SK-N-SH treated with all-trans-retinoic acid at 6 μM for 48 hours (cell line): ENCODE measurements around the gene RIMBP2.
A peak's percentile ranks its signal among the peaks of the same experiment; 100 is the strongest.
"Not testable (repeated sequence)": the region's sequence is repeated elsewhere in the genome, so short reads cannot be mapped to it uniquely, and the experiment has no call there.

ENCODE experiments used
- ATAC-seq: fragments of 200-7000 bp; cut with Tn5 transposase; 3 replicates; pipeline ENCODE4 v1.9.1; 2020; ENCODE audit warnings: mild to moderate bottlenecking, moderate library complexity
- ARNTL ChIP-seq: fragments of 450-650 bp; formaldehyde crosslinking; IDR thresholded peaks from 2 replicates; pipeline ENCODE4 v1.5.0; 2020; ENCODE audit warnings: low read depth, mild to moderate bottlenecking, moderate library complexity, borderline replicate concordance
- BACH2 ChIP-seq: fragments of 250-450 bp; sonication (Bioruptor Pico); IDR thresholded peaks from 2 replicates; pipeline ENCODE4 v1.9.0; 2021; ENCODE audit warnings: mild to moderate bottlenecking, borderline replicate concordance
- CREB5 ChIP-seq: fragments of 250-450 bp; sonication (Bioruptor Pico); IDR thresholded peaks from 2 replicates; pipeline ENCODE4 v1.5.1; 2020; ENCODE audit warnings: low read depth, mild to moderate bottlenecking, moderate library complexity
- CSDC2 ChIP-seq: fragments of 250-450 bp; sonication (Bioruptor Pico); IDR thresholded peaks from 2 replicates; pipeline ENCODE4 v1.5.0; 2020; ENCODE audit warnings: mild to moderate bottlenecking, moderate library complexity
- CSRNP3 ChIP-seq: fragments of 250-450 bp; sonication (Bioruptor Pico); IDR thresholded peaks from 2 replicates; pipeline ENCODE4 v1.5.1; 2021; ENCODE audit warnings: mild to moderate bottlenecking, moderate library complexity
- GLIS3 ChIP-seq: fragments of 250-450 bp; sonication (Bioruptor Pico); IDR thresholded peaks from 2 replicates; pipeline ENCODE4 v1.5.0; 2020; ENCODE audit warnings: mild to moderate bottlenecking, moderate library complexity
- ISL1 ChIP-seq: fragments of 250-450 bp; sonication (Bioruptor Pico); IDR thresholded peaks from 2 replicates; pipeline ENCODE4 v2.1.2; 2022; ENCODE audit warnings: mild to moderate bottlenecking, moderate library complexity
- POU6F1 ChIP-seq: fragments of 250-450 bp; sonication (Bioruptor Pico); IDR thresholded peaks from 2 replicates; pipeline ENCODE4 v1.8.0; 2021; ENCODE audit warnings: low read depth, mild to moderate bottlenecking, moderate library complexity, borderline replicate concordance
- PPARA ChIP-seq: fragments of 250-450 bp; sonication (Bioruptor Pico); IDR thresholded peaks from 2 replicates; pipeline ENCODE4 v1.5.0; 2020; ENCODE audit warnings: mild to moderate bottlenecking, borderline replicate concordance
- RARB ChIP-seq: fragments of 250-450 bp; sonication (Bioruptor Pico); IDR thresholded peaks from 2 replicates; pipeline ENCODE4 v1.8.0; 2021; ENCODE audit warnings: mild to moderate bottlenecking, moderate library complexity
- SNAI2 ChIP-seq: fragments of 250-450 bp; sonication (Bioruptor Pico); IDR thresholded peaks from 2 replicates; pipeline ENCODE4 v1.5.0; 2020; ENCODE audit warnings: mild to moderate bottlenecking, moderate library complexity
- TCF4 ChIP-seq: fragments of 250-450 bp; sonication (Bioruptor Pico); IDR thresholded peaks from 2 replicates; pipeline ENCODE4 v1.8.0; 2021; ENCODE audit warnings: mild to moderate bottlenecking, moderate library complexity, borderline replicate concordance
- TOX ChIP-seq: fragments of 250-450 bp; sonication (Bioruptor Pico); IDR thresholded peaks from 2 replicates; pipeline ENCODE4 v1.8.0; 2021; ENCODE audit warnings: mild to moderate bottlenecking, moderate library complexity, borderline replicate concordance
- TSHZ2 ChIP-seq: fragments of 250-450 bp; sonication (Bioruptor Pico); IDR thresholded peaks from 2 replicates; pipeline ENCODE4 v1.5.0; 2020; ENCODE audit warnings: mild to moderate bottlenecking, moderate library complexity
- ZC3H10 ChIP-seq: fragments of 250-450 bp; sonication (Bioruptor Pico); IDR thresholded peaks from 2 replicates; pipeline ENCODE4 v1.5.1; 2021; ENCODE audit warnings: mild to moderate bottlenecking, moderate library complexity
- ZFP3 ChIP-seq: fragments of 250-450 bp; sonication (Bioruptor Pico); IDR thresholded peaks from 2 replicates; pipeline ENCODE4 v1.5.0; 2020; ENCODE audit warnings: mild to moderate bottlenecking, moderate library complexity
- ZFP30 ChIP-seq: fragments of 450-650 bp; formaldehyde crosslinking; IDR thresholded peaks from 2 replicates; pipeline ENCODE4 v1.5.0; 2022; ENCODE audit warnings: mild to moderate bottlenecking, moderate library complexity
- ZNF565 ChIP-seq: fragments of 450-650 bp; formaldehyde crosslinking; conservative IDR thresholded peaks from 2 replicates; pipeline ENCODE4 v1.5.0; 2020; ENCODE audit warnings: low read depth, mild to moderate bottlenecking, moderate library complexity
- ZNF70 ChIP-seq: fragments of 450-650 bp; formaldehyde crosslinking; IDR thresholded peaks from 2 replicates; pipeline ENCODE4 v1.5.0; 2020; ENCODE audit warnings: mild to moderate bottlenecking, moderate library complexity
- ZNF8 ChIP-seq: fragments of 450-650 bp; formaldehyde crosslinking; IDR thresholded peaks from 2 replicates; pipeline ENCODE4 v1.5.0; 2020; ENCODE audit warnings: mild to moderate bottlenecking, moderate library complexity

Gene RIMBP2

GRCh38 chr12:130752692-130753230, 36.7 kb upstream of the RIMBP2 start:
- TF ChIP-seq ARNTL (CRISPR knock-in tag) (no peak), ZNF70 (no peak), ZFP3 (no peak), CSDC2 (CRISPR knock-in tag) (no peak), TOX (CRISPR knock-in tag) (no peak), POU6F1 (no peak), ISL1 (CRISPR knock-in tag) (no peak)
- no peak for ATAC-seq

GRCh38 chr12:130752037-130752436, 35.9 kb upstream of the RIMBP2 start:
- not testable (repeated sequence) for ATAC-seq

GRCh38 chr12:130748786-130749185, 32.7 kb upstream of the RIMBP2 start:
- ATAC-seq: no peak

GRCh38 chr12:130747867-130748740, 32.0 kb upstream of the RIMBP2 start:
- TF ChIP-seq TCF4 (CRISPR knock-in tag): peak; percentile 26; the same call in 1 of the 2 replicates
- no peak for TF ChIP-seq CREB5 (CRISPR knock-in tag)
- peak; percentile 82 for ATAC-seq

More at GRCh38 chr12:130748786-130749185, 32.7 kb upstream of the RIMBP2 start:
- TF ChIP-seq SNAI2 (CRISPR knock-in tag) (no peak), ZC3H10 (CRISPR knock-in tag) (no peak), GLIS3 (CRISPR knock-in tag) (no peak), ZNF8 (CRISPR knock-in tag) (no peak), TCF4 (CRISPR knock-in tag) (no peak), RARB (CRISPR knock-in tag) (no peak), ZFP3 (no peak), ZNF565 (CRISPR knock-in tag) (no peak), CSRNP3 (CRISPR knock-in tag) (no peak), PPARA (CRISPR knock-in tag) (no peak), ZFP30 (CRISPR knock-in tag) (no peak)

GRCh38 chr12:130746546-130746945, 30.4 kb upstream of the RIMBP2 start:
- TF ChIP-seq ARNTL (CRISPR knock-in tag) (no peak), SNAI2 (CRISPR knock-in tag) (no peak), ZFP3 (no peak), ZNF565 (CRISPR knock-in tag) (no peak), TOX (CRISPR knock-in tag) (no peak), PPARA (CRISPR knock-in tag) (no peak), CSDC2 (CRISPR knock-in tag) (no peak), TCF4 (CRISPR knock-in tag) (no peak), RARB (CRISPR knock-in tag) (no peak), TSHZ2 (CRISPR knock-in tag) (no peak), BACH2 (CRISPR knock-in tag) (no peak), ZNF8 (CRISPR knock-in tag) (no peak), ZC3H10 (CRISPR knock-in tag) (no peak), ZNF70 (no peak)
- ATAC-seq: no peak
